T-cell (primary cell): ENCODE data around the gene RPRD2. TPM values are rescaled to one million over a fixed set of nuclear protein-coding genes. Genes with fewer than 3 reads are reported as not detected.

Source experiments
- ATAC-seq, 4 experiments: fragments of 200-7000 bp in 3 of 4; fragments of 150-1000 bp in 1 of 4; cut with Tn5 transposase; replicated peaks in 1 of 4; 1 replicate in 3 of 4; 2 replicates in 1 of 4; pipeline ENCODE4 v1.10.0; 2021; ENCODE audit warnings: moderate library complexity in 3 of 4, mild to moderate bottlenecking in 2 of 4, moderate number of reproducible peaks in 1 of 4
- CTCF ChIA-PET, 2 donors: fragments of 300-600 bp; sonication (Branson Sonifier 250); formaldehyde crosslinking; loops; one replicate each; lab custom pipeline; 2022; ENCODE audit warnings: antibody characterized with exemption in 2 of 2; lab: Charles Lee
- POLR2A ChIA-PET, 2 donors: fragments of 300-600 bp; sonication (Branson Sonifier 250); formaldehyde crosslinking; loops; one replicate each; lab custom pipeline; 2022; ENCODE audit warnings: antibody characterized with exemption in 2 of 2; lab: Charles Lee
- DNase-seq, 35 experiments: peaks; one replicate each; pipeline versions ENCODE4 v3.0.0 to v3.0.0-alpha.2; 2013 to 2023
- H3K27ac ChIP-seq: one replicate; pipeline ENCODE4 v1.5.1; 2013; ENCODE audit warnings: low read length
- H3K27me3 ChIP-seq, 2 experiments: replicated peaks in 1 of 2; 1 replicate in 1 of 2; 2 replicates in 1 of 2; pipeline versions ENCODE4 v1.6.1 to v1.7.0; 2013; ENCODE audit warnings: low read length in 1 of 2, mixed read lengths in 1 of 2; ENCODE audit not compliant: control insufficient read depth in 2 of 2, insufficient read depth in 2 of 2; ENCODE audit errors: extremely low read depth in 1 of 2
- H3K36me3 ChIP-seq, 2 donors: 1 replicate in 1 of 2; 2 replicates in 1 of 2; pipeline versions ENCODE4 v1.6.1 to v1.7.0; 2013; ENCODE audit warnings: low read length in 1 of 2; ENCODE audit not compliant: control insufficient read depth in 2 of 2, insufficient read depth in 1 of 2; ENCODE audit errors: extremely low read depth in 1 of 2
- H3K4me1 ChIP-seq, 2 experiments: 1 replicate in 1 of 2; 2 replicates in 1 of 2; pipeline versions ENCODE4 v1.6.1 to v1.7.0; 2013; ENCODE audit warnings: low read length in 2 of 2, mixed read lengths in 1 of 2; ENCODE audit not compliant: insufficient read depth in 2 of 2, control insufficient read depth in 1 of 2; ENCODE audit errors: extremely low read depth in 1 of 2
- H3K4me3 ChIP-seq, 2 donors: 1 replicate in 1 of 2; 2 replicates in 1 of 2; pipeline versions ENCODE4 v1.5.1 to v1.7.0; 2013; ENCODE audit warnings: mild to moderate bottlenecking in 2 of 2, low read length in 1 of 2, moderate library complexity in 1 of 2; ENCODE audit not compliant: control insufficient read depth in 1 of 2; ENCODE audit errors: extremely low read depth in 1 of 2
- H3K9me3 ChIP-seq: 2 replicates; pipeline ENCODE4 v1.7.0; 2013
- H3K27ac Mint-ChIP-seq, 2 donors: one replicate each; pipeline ENCODE4 v1.8.0; 2020 to 2021; ENCODE audit warnings: mild to moderate bottlenecking in 2 of 2, mixed read lengths in 2 of 2
- H3K27me3 Mint-ChIP-seq, 2 donors: one replicate each; pipeline ENCODE4 v1.8.0; 2021 to 2022; ENCODE audit warnings: mixed read lengths in 2 of 2
- H3K36me3 Mint-ChIP-seq: one replicate; pipeline ENCODE4 v1.8.0; 2021; ENCODE audit warnings: mixed read lengths
- H3K4me1 Mint-ChIP-seq, 3 donors: one replicate each; pipeline ENCODE4 v1.8.0; 2020 to 2022; ENCODE audit warnings: mixed read lengths in 3 of 3, mild to moderate bottlenecking in 1 of 3
- H3K4me3 Mint-ChIP-seq, 3 donors: one replicate each; pipeline ENCODE4 v1.8.0; 2020 to 2022; ENCODE audit warnings: mild to moderate bottlenecking in 3 of 3, mixed read lengths in 3 of 3, moderate library complexity in 3 of 3
- H3K9me3 Mint-ChIP-seq, 3 donors: one replicate each; pipeline ENCODE4 v1.8.0; 2020 to 2022; ENCODE audit warnings: mixed read lengths in 3 of 3
- WGBS: methylation state at CpG from one replicate; pipeline ENCODE4 v1.1.5; 2013; ENCODE audit warnings: missing lambda C conversion rate; ENCODE audit not compliant: insufficient coverage; 5-methylcytosine and 5-hydroxymethylcytosine counted together
- total RNA-seq, 35 experiments: library from RNA in 6 of 35; stranded (reverse) in 6 of 35; fragments of 120-200 nt in 1 of 35; gene quantifications; one replicate each; pipeline versions ENCODE4 v1.2.1 to v1.2.4 and lab custom pipeline; 2013 to 2026

Gene RPRD2
- total RNA-seq, 5 donors from 2014 or later (not counting 1 experiment from before 2014, with no cell fraction given) = 44.2 to 50.6 (median 46.7) TPM

GRCh38 chr1:150514260-150514659, 150.3 kb downstream of the RPRD2 start:
- H3K27ac ChIP-seq = no peak overlapping the region
- Mint-ChIP-seq H3K36me3 (no peaks in the 10 kb centered on the region), H3K27ac (no peak overlapping the region), H3K4me3 (peak overlapping the region; percentile 83 to 91 (median 87)), H3K4me1 (peaks cover 11 to 25% (median 22%) of the 10 kb centered on the region in 3 donors), H3K27me3 (no peaks in the 10 kb centered on the region), H3K9me3 (no peaks in the 10 kb centered on the region)
- 93% methylated on average over 7 of the region's 9 CpGs for WGBS
- H3K9me3 ChIP-seq = no peaks in the 10 kb centered on the region
- H3K36me3 ChIP-seq = no peaks in the 10 kb centered on the region
- ChIA-PET POLR2A (interaction anchor here in 1 of 2 donors (0.6 kb wide), 1 partner anchor 64 kb away, joined by 4 read pairs; no protein-coding TSS in a partner anchor), CTCF (no interaction called here)
- ATAC-seq = no peak
- H3K27me3 ChIP-seq = no peaks in the 10 kb centered on the region
- no peak for DNase-seq
- peaks cover 0 to 11% of the 10 kb centered on the region in 2 experiments for H3K4me1 ChIP-seq
- H3K4me3 ChIP-seq = no peak overlapping the region

DNA sequence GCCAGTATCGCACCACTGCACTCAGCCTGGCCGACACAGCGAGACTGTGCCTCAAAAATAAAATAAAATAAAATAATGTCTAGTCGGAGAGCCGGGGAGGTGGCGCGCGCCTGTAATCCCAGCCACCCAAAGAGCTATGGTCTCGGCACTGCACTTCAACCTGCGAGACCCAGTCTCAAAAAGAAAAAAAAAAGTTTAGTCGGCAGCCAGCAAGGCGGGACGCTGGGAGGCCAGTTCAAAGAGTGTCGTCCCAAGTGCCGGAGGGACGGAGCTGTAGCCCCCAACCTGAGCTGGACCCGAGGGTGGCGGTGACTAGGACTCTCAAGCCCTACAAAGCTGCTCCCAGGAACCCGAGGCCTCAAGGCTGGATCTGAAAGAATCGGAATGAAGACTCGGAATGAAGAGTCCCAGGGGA, 151.0 kb downstream of the RPRD2 start:
- Mint-ChIP-seq H3K4me3 (peak overlapping the region; percentile 83 to 91 (median 87)), H3K27ac (peak overlapping the region in 1 of 2 donors; percentile 73), H3K9me3 (no peaks in the 10 kb centered on the region), H3K36me3 (no peaks in the 10 kb centered on the region), H3K4me1 (peaks cover 11 to 25% (median 22%) of the 10 kb centered on the region in 3 donors), H3K27me3 (no peaks in the 10 kb centered on the region)
- WGBS = 42% methylated on average over 20 of the region's 21 CpGs
- ChIA-PET POLR2A (interaction anchor here in 1 of 2 donors (0.6 to 1.0 kb wide), 4 partner anchors 13 to 137 kb away, joined by 3 to 9 read pairs (median 3); no protein-coding TSS in a partner anchor), CTCF (interaction anchor here (0.6 to 1.0 kb wide), 3 partner anchors 25 to 267 kb away, joined by 3 to 4 read pairs (median 4); partner anchors contain the start of gene ENSA (in 1 of the 2))
- Histone ChIP-seq H3K4me1 (peaks cover 0 to 11% of the 10 kb centered on the region in 2 experiments), H3K9me3 (no peaks in the 10 kb centered on the region), H3K27me3 (no peaks in the 10 kb centered on the region), H3K27ac (no peak overlapping the region), H3K36me3 (no peaks in the 10 kb centered on the region), H3K4me3 (peak overlapping the region; percentile 63 to 71)
- no peak for ATAC-seq
- DNase-seq = no peak

- ATAC-seq (peak; percentile 98 to 99 (median 99)), DNase-seq (peak; percentile 74 to 93 (median 81))
- ChIA-PET POLR2A (interaction anchor here (0.6 to 1.0 kb wide), 5 partner anchors 14 to 364 kb away, joined by 3 to 9 read pairs (median 3); no protein-coding TSS in a partner anchor), CTCF (interaction anchor here (0.5 to 1.0 kb wide), 9 partner anchors 14 to 736 kb away, joined by 3 to 6 read pairs (median 3); partner anchors contain the start of gene ENSA (in 1 of the 2))
- under 1% methylated on average over 45 of the region's 54 CpGs for WGBS
- H3K9me3 Mint-ChIP-seq = no peaks in the 10 kb centered on the region
- peaks cover 11 to 22% (median 21%) of the 10 kb centered on the region in 3 donors for H3K4me1 Mint-ChIP-seq
- no peaks in the 10 kb centered on the region for H3K36me3 Mint-ChIP-seq
- Histone ChIP-seq H3K9me3 (no peaks in the 10 kb centered on the region), H3K27me3 (no peaks in the 10 kb centered on the region), H3K36me3 (no peaks in the 10 kb centered on the region), H3K4me1 (peaks cover 0 to 11% of the 10 kb centered on the region in 2 experiments), H3K4me3 (peak within 1 kb of the TSS; percentile 63 to 71), H3K27ac (peak within 1 kb of the TSS; percentile 26)
- H3K27ac Mint-ChIP-seq = peak within 1 kb of the TSS; percentile 73
- H3K27me3 Mint-ChIP-seq = no peaks in the 10 kb centered on the region
- peak within 1 kb of the TSS; percentile 83 to 91 (median 87) for H3K4me3 Mint-ChIP-seq
Observed at GRCh38 chr1:150515328-150516049, 151.5 kb downstream of the RPRD2 start, which contains the start of gene FALEC. FALEC (plus strand) TSS chr1:150515752.

DNA sequence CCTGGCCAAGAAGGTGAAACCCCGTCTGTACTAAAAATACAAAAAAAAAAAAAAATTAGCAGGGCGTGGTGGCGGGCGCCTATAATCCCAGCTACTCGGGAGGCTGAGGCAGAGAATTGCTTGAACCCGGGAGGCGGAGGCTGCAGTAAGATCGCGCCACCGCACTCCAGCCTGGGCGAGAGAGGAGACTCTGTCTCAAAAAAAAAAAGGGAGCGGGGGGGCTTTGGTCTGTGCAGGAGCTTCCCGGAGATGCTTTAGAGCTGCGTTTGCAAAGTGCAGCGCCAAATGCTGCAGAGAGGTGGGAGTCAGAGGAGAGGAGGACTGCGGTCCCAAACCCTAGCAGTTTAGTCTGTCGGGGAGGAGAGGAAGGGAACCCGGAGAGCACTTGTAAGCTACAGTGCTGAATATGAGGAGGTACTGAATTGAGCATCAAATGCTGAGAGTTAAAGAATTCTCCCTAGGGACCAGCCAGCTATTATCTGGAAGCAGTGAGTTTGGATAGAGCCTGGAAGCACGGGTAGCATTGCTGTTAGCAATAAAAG, 152.2 kb downstream of the RPRD2 start:
- Mint-ChIP-seq H3K36me3 (no peaks in the 10 kb centered on the region), H3K4me3 (peak overlapping the region; percentile 83 to 91 (median 87)), H3K27ac (peak overlapping the region; percentile 62 to 73), H3K4me1 (peaks cover 11 to 22% (median 20%) of the 10 kb centered on the region in 3 donors), H3K27me3 (no peaks in the 10 kb centered on the region), H3K9me3 (no peaks in the 10 kb centered on the region)
- POLR2A ChIA-PET = interaction anchor here (0.7 to 1.0 kb wide), 2 partner anchors 28 to 364 kb away, joined by 3 read pairs; no protein-coding TSS in a partner anchor
- 4% methylated on average over 16 of the region's 19 CpGs for WGBS
- H3K27me3 ChIP-seq = no peaks in the 10 kb centered on the region
- no peaks in the 10 kb centered on the region for H3K36me3 ChIP-seq
- ATAC-seq (peak in 3 of 4 experiments; percentile 2 to 20 (median 3)), DNase-seq (peak in 5 of 35 experiments; percentile 7 to 31 (median 9))
- CTCF ChIA-PET = interaction anchor here (0.5 to 1.1 kb wide), 8 partner anchors 14 to 736 kb away, joined by 3 to 6 read pairs (median 3); partner anchors contain the start of gene ENSA (in 1 of the 2)
- H3K9me3 ChIP-seq = no peaks in the 10 kb centered on the region
- peaks cover 0 to 11% of the 10 kb centered on the region in 2 experiments for H3K4me1 ChIP-seq
- peak overlapping the region; percentile 63 to 71 for H3K4me3 ChIP-seq
- no peak overlapping the region for H3K27ac ChIP-seq

DNA sequence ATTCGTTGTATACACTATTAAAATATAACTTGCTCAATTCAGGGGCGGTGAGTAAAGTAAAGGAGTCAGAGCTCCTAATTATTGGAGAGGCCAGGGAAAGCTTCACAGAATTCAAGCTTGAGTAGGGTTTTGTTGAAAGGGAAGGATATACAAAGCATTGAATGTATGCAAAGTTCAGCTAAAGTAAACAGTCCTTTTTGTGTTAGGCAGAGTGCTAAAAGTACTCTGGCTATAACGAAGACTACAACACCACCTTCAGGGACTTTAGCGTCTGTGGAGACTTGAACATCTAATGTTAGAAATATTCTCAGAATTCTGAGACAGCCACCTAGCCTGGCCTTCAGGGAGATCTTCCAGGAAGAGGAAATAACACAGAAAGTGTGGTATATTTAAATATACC, 152.7 kb downstream of the RPRD2 start:
- Mint-ChIP-seq H3K4me1 (peaks cover 11 to 22% (median 20%) of the 10 kb centered on the region in 3 donors), H3K4me3 (peak overlapping the region; percentile 83 to 91 (median 87)), H3K27ac (peak overlapping the region; percentile 62 to 73), H3K27me3 (no peaks in the 10 kb centered on the region), H3K36me3 (no peaks in the 10 kb centered on the region), H3K9me3 (no peaks in the 10 kb centered on the region)
- ATAC-seq = no peak
- 100% methylated on average over 1 of the region's 4 CpGs for WGBS
- H3K4me1 ChIP-seq = peaks cover 0 to 11% of the 10 kb centered on the region in 2 experiments
- H3K27me3 ChIP-seq = no peaks in the 10 kb centered on the region
- ChIA-PET CTCF (interaction anchor here (0.7 to 1.1 kb wide), 3 partner anchors 13 to 54 kb away, joined by 3 to 6 read pairs (median 5); no protein-coding TSS in a partner anchor), POLR2A (no interaction called here)
- no peak overlapping the region for H3K27ac ChIP-seq
- H3K9me3 ChIP-seq = no peaks in the 10 kb centered on the region
- H3K36me3 ChIP-seq = no peaks in the 10 kb centered on the region
- peak in 1 of 35 experiments; percentile 21 for DNase-seq
- H3K4me3 ChIP-seq = no peak overlapping the region
